Panc1 (cell line): Measurements from ENCODE around the gene DENND2A.

ENCODE experiments used
- CTCF ChIP-seq: fragments of 450-650 bp; IDR thresholded peaks from 2 replicates; pipeline ENCODE4 v1.5.1; 2017; ENCODE audit warnings: mild to moderate bottlenecking
- SIN3A ChIP-seq: IDR thresholded peaks from 2 replicates; pipeline ENCODE4 v1.6.1; 2012; ENCODE audit warnings: low read depth, mild to moderate bottlenecking, low read length, moderate library complexity, borderline replicate concordance; ENCODE audit not compliant: insufficient read depth
- TCF7L2 ChIP-seq: IDR thresholded peaks from 2 replicates; pipeline ENCODE4 v1.6.1; 2011; ENCODE audit warnings: mild to moderate bottlenecking, low read depth, low read length, inconsistent platforms

- TF ChIP-seq CTCF: no peak
- TF ChIP-seq TCF7L2: no peak
- no peak for TF ChIP-seq SIN3A
Observed at GRCh38 chr7:140621401-140622021, 19.1 kb downstream of the DENND2A start.
